ENCODE data around the gene MDC1. TPM values are rescaled to one million over a fixed set of nuclear protein-coding genes. Genes with fewer than 3 reads are reported as not detected.
"Not testable (repeated sequence)": the region's sequence is repeated elsewhere in the genome, so short reads cannot be mapped to it uniquely, and the experiment has no call there.

Gene MDC1
- total RNA-seq, 1 experiment from 2014 or later, result 12.4 TPM

DNA sequence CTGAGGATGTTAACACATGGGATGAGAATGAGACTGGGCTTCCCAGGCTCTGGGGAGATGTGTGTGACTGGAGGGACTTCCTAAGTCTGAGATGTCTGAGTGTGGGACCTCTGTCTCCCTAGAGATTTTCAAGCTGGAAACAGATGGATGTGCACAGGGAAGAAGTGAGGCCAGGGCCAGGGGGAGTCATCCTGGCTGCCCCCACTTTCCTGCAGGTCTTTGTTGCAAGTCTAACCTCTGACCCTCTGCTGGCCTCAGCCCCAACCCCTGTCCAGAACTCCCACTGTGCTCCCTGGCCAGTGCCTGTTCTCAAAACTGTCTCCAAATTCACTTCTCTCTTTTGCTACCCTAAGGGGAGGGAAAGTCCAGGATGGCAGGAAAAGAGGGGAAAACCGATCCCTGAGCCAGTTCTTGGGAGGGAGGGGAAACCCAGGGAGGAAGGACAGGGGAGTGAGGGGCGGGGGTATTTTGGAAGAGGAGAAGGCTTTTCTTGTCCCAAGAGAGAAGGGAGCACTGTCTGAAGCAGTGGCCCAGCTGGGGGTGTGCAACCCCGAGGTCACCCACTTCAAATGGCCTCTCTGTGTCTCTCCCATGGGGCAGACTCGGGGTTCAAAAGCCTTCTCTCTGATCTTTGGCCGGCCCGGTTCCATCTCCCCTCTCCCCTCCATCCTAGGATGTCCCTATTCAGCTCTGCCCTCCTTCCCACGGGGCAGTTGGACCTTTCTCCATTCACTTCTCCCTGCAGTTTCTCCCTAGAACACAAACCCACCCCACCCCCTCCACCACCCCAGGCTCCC is 33.7 kb downstream of the MDC1 start:
- DNase-seq (ENCODE audit: low read depth), result no peak

DNA sequence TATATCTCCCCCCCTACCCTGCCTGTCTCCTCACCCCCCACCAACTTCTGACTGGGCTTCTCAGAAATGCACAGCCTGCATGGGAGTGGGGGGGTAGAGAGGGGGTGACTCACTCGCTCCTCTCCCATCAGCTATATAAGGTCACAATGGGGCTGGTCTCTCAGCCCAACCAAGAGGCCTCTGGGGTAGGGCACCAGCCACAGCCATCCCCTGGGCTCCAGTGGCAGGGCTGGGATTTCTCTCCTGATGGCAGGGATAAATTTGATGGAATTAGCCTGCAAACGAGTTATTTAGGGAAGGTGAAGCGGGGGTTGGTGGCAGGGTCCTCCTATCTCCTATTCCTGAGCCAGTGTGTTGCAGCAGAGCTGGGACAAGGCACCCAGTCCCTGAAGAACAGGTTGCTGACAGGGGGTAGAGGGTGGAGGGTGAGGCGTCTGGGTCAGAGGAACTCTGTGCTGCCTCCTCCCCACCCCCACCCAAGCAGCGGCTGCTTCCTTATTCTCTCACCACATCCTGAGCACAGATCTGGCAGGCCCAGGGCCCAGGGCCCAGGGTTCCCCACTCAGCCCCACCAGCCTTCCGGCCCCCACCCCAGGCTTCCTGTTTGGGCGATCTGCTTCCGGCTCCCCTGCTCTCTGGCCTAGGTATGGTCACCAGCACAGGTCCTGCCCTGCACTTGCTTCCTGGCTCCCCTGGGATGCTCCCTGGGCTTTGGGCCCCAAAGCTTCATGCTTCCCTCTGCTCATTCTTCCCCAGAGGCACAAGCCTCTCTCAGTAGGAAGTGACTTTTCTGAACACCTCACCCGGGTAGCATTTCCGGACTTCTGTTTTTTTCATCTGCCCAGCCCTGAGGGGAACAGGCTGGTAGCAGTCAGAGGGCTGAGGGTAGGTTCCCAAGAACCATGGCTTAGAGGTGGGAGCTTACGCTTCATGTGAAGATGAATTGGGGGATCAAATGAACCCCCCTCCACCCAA is 34.7 kb downstream of the MDC1 start:
- peak; percentile 81 for DNase-seq (ENCODE audit: low read depth)

DNA sequence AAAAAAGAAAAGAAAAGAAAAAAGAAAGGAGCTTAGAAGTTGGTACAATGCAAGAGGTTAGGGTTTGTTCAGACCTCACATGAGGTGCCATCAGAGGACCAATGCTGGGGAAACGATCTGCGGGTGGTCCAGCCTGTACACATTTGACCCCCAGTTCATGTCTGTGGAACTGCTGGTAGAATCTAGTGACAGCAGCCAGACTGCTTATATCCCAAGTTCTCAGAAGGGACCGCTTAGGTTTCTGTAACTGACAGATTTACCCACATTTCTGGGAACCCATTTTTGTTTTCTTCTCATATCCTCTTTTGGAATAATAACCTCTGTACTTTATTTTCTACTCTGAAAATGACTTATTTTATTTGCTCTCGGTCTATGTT is 35.3 kb downstream of the MDC1 start:
- DNase-seq (ENCODE audit: low read depth), result no peak

DNA sequence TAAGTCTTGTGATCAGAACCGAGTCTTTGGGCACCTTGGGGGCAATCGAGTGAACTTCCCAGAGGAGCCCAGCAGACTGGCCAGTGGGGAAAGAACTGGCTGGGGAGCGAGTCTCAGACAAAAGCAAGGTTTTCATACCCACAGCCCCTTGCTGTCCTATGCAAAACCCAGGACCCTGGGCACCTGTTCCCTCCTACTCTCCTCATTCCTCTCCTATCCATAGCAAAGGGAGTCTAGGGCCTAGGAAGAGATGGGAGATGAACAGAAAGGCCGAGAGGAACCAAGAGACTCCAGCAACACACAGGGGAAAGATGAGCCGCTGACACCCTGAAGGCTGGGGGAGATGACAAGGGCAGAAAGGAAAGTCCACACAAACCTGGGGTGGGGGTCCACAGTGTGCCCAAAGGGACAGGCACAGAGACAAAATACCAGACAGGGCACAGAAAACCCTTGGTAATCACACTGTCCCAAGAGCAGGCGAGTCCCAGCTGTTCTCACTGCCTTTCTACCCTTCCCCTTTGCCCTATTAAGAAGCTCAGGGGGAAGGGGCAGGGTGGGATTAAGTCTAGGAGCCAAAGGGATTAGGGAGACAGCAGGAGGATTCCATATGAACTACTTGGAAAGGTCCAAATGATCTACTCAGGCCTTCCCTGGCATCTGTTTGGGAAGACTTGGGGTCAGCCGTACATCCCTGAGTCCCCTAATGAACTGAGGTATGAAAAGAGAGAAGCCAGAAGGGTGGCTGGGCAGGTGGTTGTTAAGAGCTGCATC is 37.1 kb downstream of the MDC1 start:
- no peak for DNase-seq (ENCODE audit: low read depth)

DNA sequence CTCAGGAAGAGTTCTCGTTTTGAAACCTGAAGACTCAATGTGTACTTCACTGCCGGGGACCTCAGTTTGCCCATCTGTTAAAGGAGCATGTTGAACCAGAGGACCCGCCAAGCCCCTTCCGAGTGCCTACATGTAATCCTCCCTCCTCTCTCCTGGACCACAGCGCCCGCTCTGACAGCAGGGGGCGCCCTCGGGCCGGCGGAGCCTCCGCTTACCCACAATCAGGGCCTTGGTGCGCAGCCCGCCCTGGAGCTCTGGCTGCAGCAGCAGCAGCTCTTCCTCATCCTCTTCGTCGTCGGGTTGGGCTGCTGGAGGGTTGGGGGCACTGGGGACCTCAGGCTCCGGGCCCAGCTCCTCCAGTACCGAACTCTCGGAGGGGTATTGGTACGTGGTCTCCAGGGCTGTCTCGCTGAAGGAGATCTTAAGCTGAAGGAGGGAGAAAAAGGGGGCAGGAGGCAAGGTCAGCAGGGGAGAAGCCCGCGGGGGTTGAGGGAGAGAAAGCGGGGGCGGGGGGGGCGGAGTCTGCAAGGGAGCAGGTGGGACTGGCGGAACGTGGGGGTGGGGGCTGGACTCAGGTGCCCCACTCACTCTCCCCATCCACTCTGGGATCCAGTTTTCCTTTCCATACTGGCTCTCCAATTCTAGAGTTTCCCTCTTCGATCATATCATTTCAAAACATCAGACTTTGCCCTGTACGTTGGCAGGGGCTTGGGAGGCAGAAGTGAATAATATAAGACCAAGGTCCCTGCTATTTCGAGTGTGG is 37.9 kb downstream of the MDC1 start:
- DNase-seq (ENCODE audit: low read depth), result peak; percentile 67

DNA sequence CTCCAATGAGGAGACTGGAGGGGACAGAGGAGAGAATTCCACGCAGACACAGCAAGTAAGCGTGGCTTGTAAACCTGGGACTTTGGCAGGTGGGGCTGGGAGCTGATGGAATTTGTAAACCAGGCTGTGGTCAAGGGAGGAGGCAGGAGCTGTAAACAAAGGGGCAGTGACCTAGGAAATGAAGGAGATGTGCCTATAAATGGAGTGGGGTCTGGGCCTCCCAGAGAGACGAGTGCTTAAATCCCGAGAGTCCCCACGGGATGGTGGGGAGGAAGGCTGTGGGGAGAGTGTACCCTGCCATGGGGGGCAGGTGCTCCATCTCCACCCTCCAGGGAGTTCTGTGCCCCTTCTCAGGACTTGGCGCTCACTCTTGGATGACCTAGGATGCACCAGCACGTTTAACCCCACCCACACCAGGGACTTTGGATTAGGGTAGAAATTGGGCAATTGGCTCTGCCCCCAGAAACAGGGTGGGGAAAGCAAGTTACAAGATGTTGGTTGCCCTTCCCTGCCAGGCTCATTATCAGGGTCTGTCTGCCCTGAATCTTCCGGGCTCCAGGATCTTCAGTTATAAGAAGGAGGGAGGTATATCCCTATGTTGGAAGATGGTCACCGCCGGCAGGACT is 40.3 kb downstream of the MDC1 start:
- no peak for DNase-seq (ENCODE audit: low read depth)

DNA sequence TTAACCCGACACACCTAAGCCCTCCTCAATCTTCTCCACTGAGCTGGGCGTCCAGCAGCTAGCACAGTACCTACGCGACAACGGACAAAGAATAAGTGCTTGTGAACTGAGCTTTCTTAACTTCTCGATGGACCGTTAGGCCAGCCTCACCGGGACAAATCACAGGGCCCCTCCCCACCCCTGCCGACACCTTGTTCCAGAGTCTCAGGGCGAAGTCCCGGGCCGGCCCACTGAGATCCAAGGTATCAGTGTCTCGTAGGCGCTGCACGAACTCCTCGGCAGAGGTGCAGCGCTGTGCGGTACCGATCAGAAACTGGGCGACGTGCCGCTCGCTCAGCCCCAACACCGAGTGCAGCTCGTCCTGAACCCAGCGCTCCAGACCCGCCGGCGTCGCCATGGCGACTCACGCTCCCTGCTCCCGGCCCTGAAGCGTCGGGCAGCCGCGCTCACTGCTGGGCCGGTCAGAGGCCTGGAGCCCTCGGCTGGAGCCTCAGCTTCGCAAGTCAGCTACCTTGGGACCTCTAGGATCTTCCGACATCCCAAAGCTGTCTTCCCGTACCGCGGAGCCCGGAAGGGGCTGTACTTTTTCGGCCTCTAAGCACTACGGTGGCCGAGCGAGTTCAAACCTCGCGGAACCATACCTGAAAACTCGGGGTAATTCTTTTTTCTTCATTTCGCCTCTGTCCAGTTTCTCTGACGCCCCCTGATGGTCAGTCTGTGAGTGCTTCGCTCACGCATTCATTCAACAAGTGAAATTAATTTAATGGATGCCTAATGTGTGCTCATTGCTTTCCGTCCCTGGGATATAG is 44.4 kb downstream of the MDC1 start, which contains the start of gene DHX16:
DHX16 (minus strand) TSS at position 562 of the 809 bp plus-strand sequence; CDS start at position 397, 165 bp downstream.
- DNase-seq (ENCODE audit: low read depth), result peak; percentile 99

DNA sequence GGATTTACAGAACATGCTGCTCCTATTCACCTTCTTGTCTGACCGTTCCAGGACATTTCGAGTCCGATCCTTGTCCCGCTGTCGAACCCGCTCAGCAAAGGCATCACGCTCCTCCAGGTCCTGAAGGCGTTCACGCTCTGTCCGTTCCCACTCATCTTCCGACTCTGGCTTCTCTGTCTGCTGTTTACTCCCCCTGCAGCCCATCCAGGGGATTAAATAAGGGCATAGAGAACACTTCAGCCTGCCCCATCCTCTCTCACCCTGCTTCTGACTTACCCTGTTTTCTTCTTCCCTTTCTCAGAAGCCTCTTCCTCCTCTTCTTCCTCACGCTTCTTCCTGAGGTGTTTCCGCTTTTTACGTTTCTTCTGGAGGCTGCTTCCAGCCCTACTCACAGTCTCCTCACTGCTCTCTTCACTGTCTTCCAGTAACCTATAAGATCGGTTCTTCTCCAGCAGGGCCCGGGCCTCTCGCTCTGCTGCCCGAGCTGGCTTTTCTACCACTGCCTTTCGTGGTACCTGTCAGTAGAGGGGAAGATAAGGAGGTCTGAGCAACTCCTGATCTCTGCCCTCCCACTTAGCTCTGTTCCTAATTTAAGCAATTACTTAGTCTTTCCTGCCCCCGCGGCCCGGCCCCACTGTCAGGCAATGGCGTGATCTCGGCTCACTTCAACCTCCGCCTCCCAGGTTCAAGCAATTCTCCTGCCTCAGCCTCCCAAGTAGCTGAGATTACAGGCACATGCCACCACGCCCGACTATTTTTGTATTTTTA is 46.1 kb downstream of the MDC1 start:
- no peak for DNase-seq (ENCODE audit: low read depth)

DNA sequence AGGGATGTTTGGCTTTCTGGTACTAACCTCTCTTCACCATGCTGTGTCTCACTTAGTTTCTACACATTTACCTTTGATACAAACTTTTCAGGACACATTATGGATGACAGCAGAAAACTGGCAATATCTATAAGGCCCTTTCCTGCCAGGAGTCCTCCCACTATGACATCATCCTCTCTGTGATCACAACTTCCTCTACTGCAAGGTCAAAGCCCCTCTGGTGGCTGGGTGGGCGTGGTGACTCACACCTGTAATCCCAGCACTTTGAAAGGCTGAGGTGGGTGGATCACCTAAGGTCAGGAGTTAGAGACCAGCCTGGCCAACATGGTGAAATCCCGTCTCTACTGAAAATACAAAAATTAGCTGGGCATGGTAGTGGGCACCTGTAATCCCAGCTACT is 50.8 kb downstream of the MDC1 start:
- DNase-seq (ENCODE audit: low read depth), result not testable (repeated sequence)

DNA sequence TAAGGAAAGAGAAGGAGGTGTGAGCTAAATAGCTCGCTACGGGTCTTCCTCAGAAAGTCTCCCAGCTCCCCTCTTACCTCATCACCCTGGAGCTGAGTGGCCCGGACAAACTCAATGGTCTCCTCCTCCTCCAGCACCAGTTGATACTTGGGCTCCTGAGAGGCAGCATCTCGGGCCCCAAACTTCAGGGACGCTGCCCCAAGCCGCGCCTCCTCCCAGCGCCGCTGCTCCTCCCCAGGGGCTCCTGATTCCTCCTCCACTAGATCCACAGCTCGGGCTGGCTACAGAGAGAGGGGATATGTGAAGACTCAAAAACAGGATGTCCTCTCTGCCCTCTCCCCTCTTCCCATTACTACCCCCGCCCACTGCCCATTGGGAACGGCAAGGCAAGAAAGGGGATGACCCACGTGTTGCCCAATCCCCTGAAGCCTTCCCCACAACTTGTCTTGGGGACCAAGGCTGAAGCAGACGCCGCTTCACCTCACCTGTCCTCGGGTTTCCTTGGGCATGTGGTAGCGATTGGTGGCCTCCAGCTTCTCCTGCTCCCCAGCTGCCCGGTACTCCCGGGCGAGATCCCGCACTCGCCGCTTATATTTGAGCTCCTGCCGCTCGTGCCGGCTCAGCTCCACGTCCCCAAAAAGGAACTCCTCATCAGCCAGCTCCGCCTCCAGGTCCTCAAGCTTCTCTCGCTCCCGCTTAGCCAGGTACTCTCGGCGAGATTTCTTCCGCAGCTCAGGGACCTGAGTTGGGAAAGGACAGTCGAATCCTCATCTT is 51.9 kb downstream of the MDC1 start:
- DNase-seq (ENCODE audit: low read depth), result no peak

DNA sequence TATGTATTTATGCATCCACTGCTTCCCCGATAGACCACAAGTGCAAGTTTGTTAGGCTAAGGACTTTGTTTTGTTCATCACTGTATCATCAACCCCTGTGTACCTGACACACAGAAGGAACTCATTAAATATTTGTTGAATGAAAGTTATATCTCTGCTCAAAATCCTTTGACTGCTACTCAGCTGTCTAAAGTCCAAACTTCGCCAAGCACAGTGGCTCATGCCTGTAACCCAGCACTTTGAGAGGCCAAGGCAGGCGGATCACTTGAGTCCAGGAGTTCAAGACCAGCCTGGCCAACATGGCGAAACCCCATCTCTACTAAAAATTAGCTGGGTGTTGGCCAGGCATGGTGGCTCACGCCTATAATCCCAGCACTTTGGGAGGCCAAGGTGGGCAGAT is 59.2 kb downstream of the MDC1 start:
- DNase-seq (ENCODE audit: low read depth), result not testable (repeated sequence)

DNA sequence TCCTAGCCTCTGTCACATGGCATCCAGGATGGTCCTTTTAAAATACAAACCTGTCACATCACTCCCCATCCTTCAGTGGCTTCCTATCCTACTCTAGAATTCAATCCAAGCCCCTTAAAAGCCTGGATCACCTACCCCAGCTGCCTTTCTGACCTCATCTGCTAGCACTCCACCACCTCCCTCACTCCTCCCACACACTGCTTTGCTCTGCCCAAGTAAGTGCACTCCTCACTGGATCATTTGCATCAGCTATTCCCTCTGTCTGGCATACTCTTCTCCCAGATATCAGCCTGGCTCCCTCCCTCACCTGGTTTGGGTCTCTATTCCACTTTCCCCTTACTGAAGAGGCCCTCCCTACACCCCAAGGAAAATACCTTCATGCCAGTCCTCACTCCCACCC is 59.6 kb downstream of the MDC1 start:
- DNase-seq (ENCODE audit: low read depth), result no peak

DNA sequence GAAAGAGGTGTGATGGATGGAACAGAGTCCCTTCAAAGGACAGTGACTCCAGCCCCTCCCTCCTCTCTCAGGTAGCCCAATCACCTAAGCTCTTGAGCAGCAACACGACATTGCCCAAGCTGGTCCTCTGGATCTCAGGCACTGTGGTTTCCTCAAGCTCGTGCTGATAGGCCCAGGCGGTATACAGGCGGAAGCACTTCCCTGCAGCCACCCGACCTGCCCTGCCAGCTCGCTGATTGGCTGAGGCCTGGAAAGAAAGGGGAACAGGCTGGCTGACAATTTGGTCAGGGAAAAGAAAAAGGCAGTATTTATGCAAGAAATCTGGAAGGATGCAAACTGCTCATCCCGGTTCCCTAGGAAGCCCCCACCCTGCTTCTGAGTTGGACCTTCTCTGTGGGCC is 60.6 kb downstream of the MDC1 start:
- DNase-seq (ENCODE audit: low read depth), result no peak

DNA sequence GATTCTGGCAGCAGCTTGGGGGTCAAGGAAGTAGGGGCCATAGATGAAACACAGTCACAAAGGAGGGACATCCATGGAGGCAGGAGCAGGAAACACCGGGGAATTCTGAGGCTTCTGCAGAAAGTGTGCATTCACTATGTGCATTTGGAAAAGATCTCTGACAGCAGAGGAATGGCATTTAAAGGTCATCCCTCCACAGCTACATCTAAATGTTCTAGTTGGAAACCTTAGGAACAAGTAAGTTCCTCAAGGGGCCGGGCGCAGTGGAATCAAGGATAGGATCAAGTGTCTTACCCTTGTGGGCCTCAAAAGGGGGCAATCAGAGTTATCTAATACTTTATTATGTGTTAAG is 61.4 kb downstream of the MDC1 start:
- DNase-seq (ENCODE audit: low read depth), result no peak

DNA sequence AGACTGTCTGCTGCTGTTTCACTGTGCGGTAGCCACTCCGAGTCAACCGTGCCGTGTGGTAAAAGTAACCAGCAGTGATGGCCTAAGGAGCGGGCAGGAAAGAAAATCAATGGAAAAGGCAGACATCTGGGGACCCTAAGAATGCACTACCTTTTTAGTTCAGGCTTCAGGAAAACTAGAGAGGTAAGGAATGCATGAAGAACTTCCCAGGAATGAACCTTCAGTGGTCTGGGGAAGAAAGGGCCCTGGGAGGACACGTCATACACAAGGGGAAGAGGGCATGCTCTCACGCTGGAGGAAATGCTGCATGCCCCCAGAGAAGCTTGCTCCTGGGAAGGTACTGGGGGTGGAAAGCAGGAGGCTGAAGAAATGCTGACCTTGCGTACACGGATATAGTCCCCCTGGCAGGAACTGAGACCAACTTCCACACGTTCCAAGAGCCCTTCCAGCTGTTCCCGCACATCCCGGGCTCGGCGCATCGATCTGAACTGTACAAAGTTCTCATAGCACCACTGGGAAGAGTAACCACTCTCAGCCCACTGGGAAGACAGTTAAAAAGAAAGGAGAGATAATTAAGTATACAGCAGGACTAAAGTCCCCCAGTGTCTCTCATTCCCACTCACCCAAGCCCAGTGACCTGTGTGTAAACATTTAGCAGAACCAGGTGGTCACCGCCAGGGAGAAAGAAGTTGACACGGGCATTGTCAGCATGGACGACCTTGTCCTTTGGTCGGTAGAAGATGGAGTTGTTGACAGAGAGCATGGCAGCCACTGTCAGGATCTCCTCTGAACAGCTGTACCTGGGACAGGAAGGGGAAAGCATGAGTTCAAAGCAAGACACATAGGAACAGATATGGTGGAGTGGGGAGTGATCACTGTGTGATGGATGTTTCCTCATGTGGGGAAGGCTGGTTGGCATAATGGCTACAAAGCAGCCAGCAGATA is 62.0 kb downstream of the MDC1 start:
- DNase-seq (ENCODE audit: low read depth), result no peak

DNA sequence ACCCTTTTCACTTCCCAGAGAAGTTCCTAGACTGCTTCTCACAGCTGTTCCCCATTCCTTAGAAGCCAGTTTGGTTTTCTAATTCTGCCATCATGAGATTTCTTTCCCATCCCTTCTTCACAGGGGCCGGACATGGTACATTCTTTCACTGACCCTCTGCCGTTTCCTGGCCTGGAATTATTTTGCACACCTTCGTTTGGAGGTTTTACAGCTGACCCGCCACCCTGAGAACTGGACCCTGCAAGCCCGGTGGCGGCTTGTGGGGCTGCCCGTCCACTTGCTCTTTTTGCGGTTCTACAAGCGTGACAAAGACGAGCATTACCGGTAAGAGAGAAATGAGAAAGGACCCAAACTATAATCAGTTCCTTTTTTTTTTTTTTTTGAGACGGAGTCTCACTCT is 65.9 kb downstream of the MDC1 start:
- DNase-seq (ENCODE audit: low read depth), result no peak
